NCI-H460 (cell line): ENCODE measurements around the gene PTCHD1. TPM values are rescaled to one million over a fixed set of nuclear protein-coding genes. Genes with fewer than 3 reads are reported as not detected.

Experiments used
- DNase-seq: peaks from one replicate; pipeline ENCODE4 v3.0.0-alpha.2; 2016; ENCODE audit warnings: low read depth; ENCODE audit errors: extremely low read depth
- total RNA-seq: library from RNA; depleted of rRNA; stranded (reverse); fragments of >200 nt; shearing (Covaris generic); gene quantifications from 2 replicates; pipeline ENCODE4 v1.2.3, GENCODE V29; 2014

Gene PTCHD1
- total RNA-seq, 1 experiment from 2014 or later: 4.7 TPM

DNA sequence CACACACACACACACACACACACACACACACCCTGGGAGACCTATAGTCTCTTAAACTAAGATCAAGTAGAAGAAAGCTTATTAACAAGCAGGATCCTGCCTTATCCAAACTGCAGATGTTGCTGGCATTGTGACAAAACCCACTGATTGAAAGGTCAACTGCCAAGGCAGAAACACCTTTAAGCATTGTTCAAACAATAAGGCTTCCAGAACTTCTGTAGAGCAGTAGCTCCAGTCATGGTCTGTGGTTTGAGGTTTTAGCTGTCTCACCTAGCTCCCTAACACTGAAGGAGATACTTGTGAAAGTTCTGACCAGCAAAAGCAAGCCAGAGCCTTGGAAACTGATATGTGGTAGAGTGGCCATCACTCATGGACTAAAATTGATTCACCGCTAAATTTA lies 59.8 kb downstream of the PTCHD1 start:
- DNase-seq: no peak

DNA sequence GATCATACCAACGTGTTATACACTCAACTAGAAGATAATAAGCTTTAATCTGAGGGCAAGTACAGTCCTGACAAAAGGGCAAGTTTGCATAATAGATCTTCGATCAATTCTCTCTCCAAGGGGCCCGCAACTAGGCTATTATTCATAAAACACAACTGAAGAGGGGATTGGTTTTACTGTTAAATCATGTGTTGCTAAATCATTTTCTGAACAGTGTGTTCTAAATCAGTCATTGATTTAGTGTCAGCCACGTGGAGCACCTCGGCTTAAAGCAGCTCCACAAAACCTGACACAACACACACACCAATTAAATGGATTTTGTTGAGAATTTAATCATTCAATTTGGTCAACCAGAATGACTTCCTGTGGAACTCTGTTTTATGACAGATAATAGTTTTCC lies 61.6 kb downstream of the PTCHD1 start:
- DNase-seq: no peak

DNA sequence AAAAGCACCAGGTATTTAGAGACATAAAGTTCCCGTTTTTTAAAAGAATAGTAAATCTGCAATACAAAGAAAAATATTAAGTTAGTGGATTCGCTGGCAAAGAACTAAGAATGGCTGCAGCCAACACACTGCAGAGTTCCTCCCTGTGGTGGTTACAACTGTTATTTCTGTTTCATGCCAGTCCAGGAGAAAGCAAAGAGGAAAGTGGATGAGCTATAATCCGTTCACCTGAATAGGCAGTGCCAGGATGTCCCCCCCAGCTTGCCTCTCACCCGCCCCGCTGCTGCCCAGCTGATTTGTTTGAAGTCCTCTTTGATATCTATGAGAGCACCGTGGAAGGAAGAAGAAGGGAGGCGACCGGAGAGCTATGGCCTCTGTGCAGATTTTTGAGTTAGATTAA lies 63.9 kb downstream of the PTCHD1 start:
- DNase-seq: no peak

DNA sequence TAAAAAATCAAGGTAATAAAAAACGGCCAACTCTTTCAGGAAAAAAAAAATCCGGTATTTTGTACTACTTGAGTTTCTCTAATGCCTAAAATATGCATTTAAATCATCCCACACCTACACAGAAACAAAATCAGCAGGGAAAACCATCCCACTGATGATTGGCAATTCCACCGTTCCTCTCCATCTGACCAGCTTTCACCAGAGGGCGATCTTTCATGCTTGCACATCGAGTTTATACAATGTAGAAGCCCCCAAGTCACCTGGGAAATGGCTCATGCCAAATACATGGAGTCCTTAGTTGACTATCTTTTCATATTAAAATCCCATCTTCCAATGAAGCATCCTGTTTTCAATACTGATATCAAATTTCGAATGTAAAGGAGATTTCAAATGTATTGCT lies 69.2 kb downstream of the PTCHD1 start:
- DNase-seq: no peak

DNA sequence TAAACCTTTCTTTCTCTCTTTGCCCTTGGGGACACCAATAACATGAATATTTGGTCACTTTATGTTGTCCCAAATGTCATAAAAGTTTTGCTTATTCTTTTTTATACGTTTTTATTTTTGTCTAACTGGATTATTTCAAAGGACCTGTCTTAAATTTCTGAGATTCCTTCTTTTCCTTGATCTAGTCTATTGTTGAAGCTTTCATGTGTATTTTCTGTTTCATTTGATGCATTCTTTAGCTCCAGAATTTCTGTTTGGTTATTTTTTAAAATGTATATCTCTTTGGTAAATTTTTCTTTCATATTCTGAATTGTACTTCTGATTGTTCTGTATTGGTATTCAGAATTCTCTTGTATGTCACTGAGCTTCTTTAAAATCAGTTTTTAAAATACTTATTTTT lies 88.3 kb downstream of the PTCHD1 start:
- DNase-seq: no peak

DNA sequence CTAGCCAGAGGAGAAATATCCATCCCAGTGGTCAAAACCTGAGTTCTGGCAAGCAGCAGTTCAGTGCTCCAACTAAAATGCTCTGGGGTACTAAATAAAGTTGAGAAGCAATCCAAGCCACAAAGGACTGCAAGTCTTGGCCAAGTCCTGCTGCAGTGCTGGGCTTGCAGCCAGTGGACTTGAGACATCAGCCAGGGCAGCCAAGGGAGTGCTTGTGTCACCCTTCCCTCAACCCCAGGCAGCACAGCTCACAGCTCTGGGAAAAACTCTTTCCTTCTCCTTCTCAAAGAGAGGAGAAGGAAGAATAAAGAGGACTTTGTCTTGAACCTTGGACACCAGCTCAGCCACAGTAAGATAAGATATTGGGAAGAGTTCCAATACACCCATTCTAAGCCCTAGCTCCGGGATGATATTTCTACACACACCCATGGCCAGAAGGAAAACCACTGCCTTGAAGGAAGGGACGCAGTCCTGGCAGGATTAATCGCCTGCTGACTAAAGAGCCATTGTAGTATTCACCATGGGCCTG lies 99.8 kb downstream of the PTCHD1 start:
- no peak for DNase-seq

DNA sequence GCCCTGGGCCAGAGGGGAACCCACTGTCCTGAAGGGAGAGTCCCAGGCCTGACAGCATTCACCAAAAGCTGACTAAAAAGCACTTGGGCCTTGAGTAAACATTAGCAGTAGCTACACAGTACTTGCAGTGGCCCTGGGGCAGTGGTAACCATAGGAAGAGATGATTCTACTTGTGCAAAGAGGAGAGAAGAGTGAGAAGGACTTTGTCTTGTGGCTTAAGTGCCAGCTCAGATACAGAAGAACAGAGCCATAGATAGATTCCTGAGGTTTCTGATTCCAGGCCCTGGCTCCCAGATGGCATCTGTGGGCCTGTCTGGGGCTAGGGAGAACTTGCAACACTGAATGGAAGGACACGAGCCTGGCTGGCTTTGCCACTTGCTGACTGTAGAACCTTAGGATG lies 100.5 kb downstream of the PTCHD1 start:
- DNase-seq: no peak

DNA sequence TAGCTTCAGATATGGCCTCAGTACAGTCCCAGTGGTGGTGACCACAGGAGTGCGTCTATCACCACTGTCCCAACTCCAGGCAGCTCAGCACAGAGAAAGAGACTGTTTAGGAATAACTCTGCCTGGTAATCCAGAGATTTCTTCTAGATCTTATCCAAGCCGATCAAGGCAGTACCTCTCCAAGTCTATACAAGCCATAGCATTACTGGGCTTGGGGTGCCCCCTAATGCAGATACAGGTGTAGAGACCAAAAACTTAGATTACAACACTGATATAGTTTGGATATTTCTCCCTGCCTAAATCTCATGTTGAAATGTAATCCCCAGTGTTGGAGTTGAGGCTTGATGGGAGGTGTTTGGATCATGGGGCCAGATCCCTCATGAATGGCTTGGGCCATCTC lies 100.9 kb downstream of the PTCHD1 start:
- no peak for DNase-seq

DNA sequence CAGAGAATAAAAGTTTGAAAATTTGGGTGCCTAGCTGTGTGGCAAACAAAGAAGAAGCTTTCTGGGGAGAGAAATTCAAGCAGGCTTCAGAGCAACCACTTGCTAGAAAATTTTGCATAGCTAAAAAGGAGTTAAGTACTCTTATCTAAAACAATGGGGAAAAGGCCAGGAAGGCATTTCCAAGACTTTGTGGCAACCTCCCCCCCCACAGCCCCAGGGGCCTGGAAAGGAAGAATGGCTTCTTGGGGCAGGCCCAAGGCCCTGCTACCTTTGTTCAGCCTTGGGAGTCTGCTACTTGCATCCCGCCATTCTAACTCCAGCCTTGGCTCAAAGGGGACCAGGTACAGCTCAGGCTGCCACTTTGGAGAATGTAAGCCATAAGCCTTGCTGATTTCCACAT lies 102.2 kb downstream of the PTCHD1 start:
- no peak for DNase-seq

DNA sequence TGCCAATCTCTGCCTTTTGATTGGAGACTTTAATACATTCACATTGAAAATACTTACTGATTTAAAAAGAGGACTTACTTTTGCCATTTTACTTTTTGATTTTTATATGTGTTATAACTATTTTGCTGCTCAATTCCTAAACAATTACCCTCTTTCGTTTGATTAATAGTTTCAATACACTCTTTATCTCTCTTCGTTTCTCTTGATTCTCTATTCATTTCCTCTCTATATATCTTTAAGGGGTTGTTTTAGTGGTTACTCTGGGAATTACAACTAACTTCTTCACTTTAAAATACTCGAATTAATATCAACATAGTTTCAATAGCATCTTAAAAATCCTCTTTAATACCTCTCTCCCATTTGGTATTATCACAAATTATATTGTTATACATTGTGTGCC lies 116.6 kb downstream of the PTCHD1 start:
- DNase-seq: no peak
